Stimulated activated naive CD8-positive, alpha-beta T cell treated with anti-CD3 and anti-CD28 coated beads, Interleukin-15, Interleukin-2, amounts not matched to agents 100 ng/mL and 50 ng/mL, for 24 hours (primary cell): ENCODE results near the gene AGAP1.

ENCODE experiments used
- H3K27ac Mint-ChIP-seq: one replicate; pipeline ENCODE4 v1.8.0; 2021; ENCODE audit warnings: mild to moderate bottlenecking, mixed read lengths
- H3K27me3 Mint-ChIP-seq: one replicate; pipeline ENCODE4 v1.8.0; 2021; ENCODE audit warnings: mixed read lengths
- H3K36me3 Mint-ChIP-seq: one replicate; pipeline ENCODE4 v1.8.0; 2021; ENCODE audit warnings: low read depth, mixed read lengths
- H3K4me1 Mint-ChIP-seq: one replicate; pipeline ENCODE4 v1.8.0; 2021; ENCODE audit warnings: low read depth, mixed read lengths
- H3K4me3 Mint-ChIP-seq: one replicate; pipeline ENCODE4 v1.8.0; 2021; ENCODE audit warnings: mild to moderate bottlenecking, mixed read lengths
- H3K9me3 Mint-ChIP-seq: one replicate; pipeline ENCODE4 v1.8.0; 2021; ENCODE audit warnings: mixed read lengths

Gene AGAP1

DNA sequence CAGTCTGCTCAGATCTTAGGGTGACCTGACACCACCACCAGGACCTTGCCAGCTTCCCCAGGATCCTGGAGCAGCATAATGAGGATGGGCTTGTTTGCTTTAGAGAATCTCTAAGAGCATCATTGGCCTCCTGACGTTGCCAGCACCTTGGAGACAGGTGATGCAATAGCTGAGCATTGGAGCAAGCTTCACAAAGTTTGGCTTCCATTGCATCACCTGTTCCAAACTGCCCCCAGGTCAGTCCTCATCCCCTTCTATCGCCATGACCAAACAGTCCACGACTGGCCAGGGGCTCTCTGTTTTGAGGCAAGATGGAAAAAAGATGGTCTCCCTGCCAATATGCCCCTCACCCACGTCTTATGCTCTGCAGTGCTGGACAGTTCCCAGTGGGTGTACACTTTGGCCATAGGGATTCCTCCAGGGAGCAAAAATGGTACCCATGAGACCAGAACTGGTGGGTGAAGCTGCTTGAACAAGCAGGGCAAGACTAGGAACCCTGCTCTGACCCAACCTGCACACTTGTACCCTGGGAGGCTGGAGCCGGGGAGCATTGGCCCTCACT, 22.6 kb upstream of the AGAP1 start:
- H3K36me3 Mint-ChIP-seq, result no peaks in the 10 kb centered on the region
- H3K27me3 Mint-ChIP-seq, result peaks cover 4% of the 10 kb centered on the region
- H3K4me1 Mint-ChIP-seq, result no peaks in the 10 kb centered on the region
- H3K4me3 Mint-ChIP-seq, result no peak overlapping the region
- peaks cover 5% of the 10 kb centered on the region for H3K9me3 Mint-ChIP-seq
- H3K27ac Mint-ChIP-seq, result no peak overlapping the region

DNA sequence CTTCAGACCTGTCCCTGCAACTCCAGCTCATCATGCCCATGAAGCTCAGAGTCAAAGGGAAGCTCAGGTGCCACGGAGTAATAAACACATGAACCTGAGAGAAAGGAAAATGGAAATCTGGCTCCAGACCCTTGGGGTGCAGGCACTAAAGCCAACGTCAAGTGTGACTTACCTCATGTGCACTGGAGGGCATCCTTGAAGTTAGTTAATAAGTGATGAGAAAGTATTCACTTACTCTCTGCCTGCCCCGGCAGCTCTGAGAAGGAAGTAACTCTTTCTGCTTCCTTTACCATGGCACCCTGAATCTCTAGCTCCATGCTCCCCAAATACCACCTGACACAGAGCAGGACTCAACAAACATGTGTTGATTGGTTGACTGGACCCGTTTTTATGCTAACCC, 21.4 kb upstream of the AGAP1 start:
- peaks cover 4% of the 10 kb centered on the region for H3K27me3 Mint-ChIP-seq
- no peaks in the 10 kb centered on the region for H3K36me3 Mint-ChIP-seq
- no peak overlapping the region for H3K4me3 Mint-ChIP-seq
- peaks cover 5% of the 10 kb centered on the region for H3K9me3 Mint-ChIP-seq
- no peak overlapping the region for H3K27ac Mint-ChIP-seq
- no peaks in the 10 kb centered on the region for H3K4me1 Mint-ChIP-seq

- H3K9me3 Mint-ChIP-seq, result peaks cover 5% of the 10 kb centered on the region
- no peak overlapping the region for H3K4me3 Mint-ChIP-seq
Observed at GRCh38 chr2:235478609-235479008, 15.2 kb upstream of the AGAP1 start.

GRCh38 chr2:235479604-235480003, 14.2 kb upstream of the AGAP1 start:
- peaks cover 10% of the 10 kb centered on the region for H3K27me3 Mint-ChIP-seq
- no peaks in the 10 kb centered on the region for H3K4me1 Mint-ChIP-seq
- no peak overlapping the region for H3K27ac Mint-ChIP-seq
- H3K36me3 Mint-ChIP-seq, result no peaks in the 10 kb centered on the region
- H3K4me3 Mint-ChIP-seq, result no peak overlapping the region
- peaks cover 5% of the 10 kb centered on the region for H3K9me3 Mint-ChIP-seq

More at GRCh38 chr2:235478609-235479008, 15.2 kb upstream of the AGAP1 start:
- Mint-ChIP-seq H3K27me3 (peaks cover 10% of the 10 kb centered on the region), H3K4me1 (no peaks in the 10 kb centered on the region), H3K36me3 (no peaks in the 10 kb centered on the region), H3K27ac (no peak overlapping the region)

DNA sequence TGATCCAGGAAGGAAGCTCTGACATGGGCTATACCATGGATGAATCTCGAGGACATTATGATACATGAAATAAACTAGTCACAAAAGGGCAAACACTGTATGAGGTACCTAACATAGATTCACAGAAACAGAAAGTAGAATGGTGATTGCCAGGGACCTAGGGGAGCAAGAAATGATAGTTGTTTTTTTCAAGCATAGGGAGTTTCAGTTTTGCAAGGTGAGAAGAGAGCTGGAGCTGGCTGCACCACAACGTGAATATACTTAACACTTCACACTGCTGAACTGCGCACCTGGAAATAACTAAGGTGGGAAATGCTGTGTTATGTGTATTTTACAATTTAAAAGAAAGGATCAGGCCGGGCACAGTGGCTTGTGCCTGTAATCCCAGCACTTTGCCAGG, 13.2 kb upstream of the AGAP1 start:
- Mint-ChIP-seq H3K27ac (no peak overlapping the region), H3K9me3 (peaks cover 3% of the 10 kb centered on the region), H3K36me3 (no peaks in the 10 kb centered on the region), H3K4me3 (no peak overlapping the region), H3K27me3 (peaks cover 10% of the 10 kb centered on the region), H3K4me1 (no peaks in the 10 kb centered on the region)

- Mint-ChIP-seq H3K27ac (no peak overlapping the region), H3K27me3 (peaks cover 10% of the 10 kb centered on the region), H3K4me1 (no peaks in the 10 kb centered on the region)
Observed at GRCh38 chr2:235483313-235483712, 10.5 kb upstream of the AGAP1 start.

GRCh38 chr2:235485362-235485761, 8.5 kb upstream of the AGAP1 start:
- Mint-ChIP-seq H3K4me1 (no peaks in the 10 kb centered on the region), H3K4me3 (no peak overlapping the region), H3K36me3 (no peaks in the 10 kb centered on the region), H3K27ac (no peak overlapping the region), H3K27me3 (peaks cover 10% of the 10 kb centered on the region), H3K9me3 (no peaks in the 10 kb centered on the region)

More at GRCh38 chr2:235483313-235483712, 10.5 kb upstream of the AGAP1 start:
- Mint-ChIP-seq H3K4me3 (no peak overlapping the region), H3K9me3 (no peaks in the 10 kb centered on the region), H3K36me3 (no peaks in the 10 kb centered on the region)

DNA sequence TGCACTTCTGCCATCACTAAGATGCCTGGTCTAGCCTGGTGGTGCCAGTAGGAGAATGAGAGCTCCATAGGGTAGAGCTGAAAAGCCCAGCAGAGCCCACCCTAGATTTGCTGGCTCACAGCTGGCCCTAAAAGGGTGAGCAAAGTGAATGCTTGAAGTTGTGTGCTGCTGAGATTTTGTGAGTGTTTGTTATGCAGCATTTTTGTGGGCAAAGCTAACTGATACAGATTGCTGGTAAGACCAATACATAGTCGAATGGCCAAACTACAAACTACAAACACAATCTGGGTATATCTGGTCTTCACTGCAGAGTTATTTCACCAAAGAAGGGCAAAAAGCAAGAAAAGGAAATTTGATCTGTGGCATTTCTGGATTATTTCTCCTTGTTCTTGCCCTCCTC, 7.1 kb upstream of the AGAP1 start:
- H3K27ac Mint-ChIP-seq, result no peak overlapping the region
- H3K27me3 Mint-ChIP-seq, result peaks cover 15% of the 10 kb centered on the region
- H3K4me1 Mint-ChIP-seq, result no peaks in the 10 kb centered on the region
- no peaks in the 10 kb centered on the region for H3K9me3 Mint-ChIP-seq
- H3K4me3 Mint-ChIP-seq, result no peak overlapping the region
- no peaks in the 10 kb centered on the region for H3K36me3 Mint-ChIP-seq

GRCh38 chr2:235489897-235490296, 3.9 kb upstream of the AGAP1 start:
- Mint-ChIP-seq H3K27ac (no peak overlapping the region), H3K4me3 (no peak overlapping the region), H3K36me3 (no peaks in the 10 kb centered on the region), H3K27me3 (peaks cover 33% of the 10 kb centered on the region), H3K4me1 (peaks cover 5% of the 10 kb centered on the region), H3K9me3 (no peaks in the 10 kb centered on the region)

GRCh38 chr2:235492850-235493344, 946 bp upstream of the AGAP1 start:
- Mint-ChIP-seq H3K4me3 (peak overlapping the region; percentile 75), H3K36me3 (no peaks in the 10 kb centered on the region), H3K27me3 (peaks cover 59% of the 10 kb centered on the region), H3K27ac (no peak overlapping the region), H3K9me3 (no peaks in the 10 kb centered on the region), H3K4me1 (peaks cover 8% of the 10 kb centered on the region)

GRCh38 chr2:235493402-235493774, 455 bp upstream of the AGAP1 start:
- H3K36me3 Mint-ChIP-seq, result no peaks in the 10 kb centered on the region
- H3K27me3 Mint-ChIP-seq, result peaks cover 64% of the 10 kb centered on the region
- no peak overlapping the region for H3K27ac Mint-ChIP-seq
- peaks cover 8% of the 10 kb centered on the region for H3K4me1 Mint-ChIP-seq
- H3K9me3 Mint-ChIP-seq, result no peaks in the 10 kb centered on the region
- H3K4me3 Mint-ChIP-seq, result peak overlapping the region; percentile 75

GRCh38 chr2:235494716-235495372, 1.0 kb downstream of the AGAP1 start:
- H3K27me3 Mint-ChIP-seq, result peaks cover 75% of the 10 kb centered on the region
- no peaks in the 10 kb centered on the region for H3K9me3 Mint-ChIP-seq
- peak overlapping the region; percentile 54 for H3K4me3 Mint-ChIP-seq
- peaks cover 8% of the 10 kb centered on the region for H3K4me1 Mint-ChIP-seq
- H3K36me3 Mint-ChIP-seq, result no peaks in the 10 kb centered on the region
- H3K27ac Mint-ChIP-seq, result no peak overlapping the region

GRCh38 chr2:235495373-235496238, 1.8 kb downstream of the AGAP1 start:
- no peak overlapping the region for H3K27ac Mint-ChIP-seq
- peak overlapping the region; percentile 54 for H3K4me3 Mint-ChIP-seq
- no peaks in the 10 kb centered on the region for H3K9me3 Mint-ChIP-seq
- H3K4me1 Mint-ChIP-seq, result peaks cover 8% of the 10 kb centered on the region
- H3K36me3 Mint-ChIP-seq, result no peaks in the 10 kb centered on the region
- H3K27me3 Mint-ChIP-seq, result peaks cover 75% of the 10 kb centered on the region

- H3K4me3 Mint-ChIP-seq, result no peak overlapping the region
- H3K4me1 Mint-ChIP-seq, result peaks cover 11% of the 10 kb centered on the region
- H3K27ac Mint-ChIP-seq, result no peak overlapping the region
- no peaks in the 10 kb centered on the region for H3K36me3 Mint-ChIP-seq
- peaks cover 74% of the 10 kb centered on the region for H3K27me3 Mint-ChIP-seq
- no peaks in the 10 kb centered on the region for H3K9me3 Mint-ChIP-seq
Observed at GRCh38 chr2:235496239-235496621, 2.4 kb downstream of the AGAP1 start.

DNA sequence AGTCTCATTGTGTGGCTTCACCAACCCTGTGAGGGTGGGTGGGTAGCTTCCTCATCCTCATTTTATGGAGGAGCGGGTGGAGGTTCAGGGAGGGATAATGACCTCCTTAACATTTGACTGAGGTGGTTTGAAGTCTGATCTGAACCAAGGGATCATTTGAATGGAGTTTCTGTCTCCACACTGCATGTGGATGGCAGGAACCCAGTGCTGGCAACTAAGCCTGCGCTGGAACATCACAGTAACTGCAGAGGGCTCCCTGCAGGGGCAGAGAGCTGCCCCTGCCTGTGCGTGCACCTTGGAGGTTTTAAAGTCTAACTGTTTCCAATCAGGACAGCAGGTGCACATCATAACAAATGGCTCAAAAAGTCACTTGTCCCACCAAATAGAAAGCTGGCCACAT, 3.3 kb downstream of the AGAP1 start:
- Mint-ChIP-seq H3K4me3 (no peak overlapping the region), H3K36me3 (no peaks in the 10 kb centered on the region), H3K4me1 (peaks cover 20% of the 10 kb centered on the region), H3K27ac (no peak overlapping the region), H3K9me3 (no peaks in the 10 kb centered on the region), H3K27me3 (peaks cover 74% of the 10 kb centered on the region)
